Measurements from ENCODE around the gene MON2. TPM values are rescaled to one million over a fixed set of nuclear protein-coding genes. Genes with fewer than 3 reads are reported as not detected.

The MON2 gene
- total and polyA plus RNA-seq, 2 donors from 2014 or later, result 11.6 to 57.9 TPM

- TF ChIP-seq CTCF (IDR thresholded peaks at IDR 0.05; ENCODE audit: borderline replicate concordance, extremely low read depth, insufficient read depth), result no peak
- Histone ChIP-seq H3K36me3 (ENCODE audit: control insufficient read depth in 2 of 3, insufficient read depth in 3 of 3, low read length in 3 of 3) (no peaks in the 10 kb centered on the region), H3K9me3 (ENCODE audit: control insufficient read depth in 2 of 3, insufficient read depth in 1 of 3, low read length in 3 of 3) (no peaks in the 10 kb centered on the region), H3K4me1 (ENCODE audit: control insufficient read depth in 2 of 3, insufficient read depth in 2 of 3, low read depth in 1 of 3, low read length in 3 of 3) (peaks cover 0 to 10% (median 0%) of the 10 kb centered on the region in 3 donors), H3K27ac (ENCODE audit: low read depth in 2 of 2, low read length in 2 of 2) (no peak overlapping the region), H3K9ac (ENCODE audit: low read length in 3 of 3) (no peak overlapping the region), H3K27me3 (ENCODE audit: control insufficient read depth, insufficient read depth, low read length) (no peaks in the 10 kb centered on the region), H3K4me3 (ENCODE audit: low read length in 3 of 3) (no peak overlapping the region)
- DNase-seq, result no peak
- intact Hi-C loops (cut with DNase I), result no loop called here
- FAIRE-seq, result no peak
These were observed 58.6 kb downstream of the MON2 start for GRCh38 chr12:62525271-62525670.

GRCh38 chr12:62530596-62530995 lies 64.0 kb downstream of the MON2 start:
- H3K4me3 ChIP-seq (ENCODE audit: low read length in 3 of 3), result no peak overlapping the region
- H3K36me3 ChIP-seq (ENCODE audit: control insufficient read depth in 2 of 3, insufficient read depth in 3 of 3, low read length in 3 of 3), result peaks cover 2 to 3% (median 3%) of the 10 kb centered on the region in 3 donors
- H3K9me3 ChIP-seq (ENCODE audit: control insufficient read depth in 2 of 3, insufficient read depth in 1 of 3, low read length in 3 of 3), result no peaks in the 10 kb centered on the region
- intact Hi-C loops (cut with DNase I), result no loop called here
- no peak overlapping the region for H3K27ac ChIP-seq (ENCODE audit: low read depth in 2 of 2, low read length in 2 of 2)
- no peaks in the 10 kb centered on the region for H3K27me3 ChIP-seq (ENCODE audit: control insufficient read depth, insufficient read depth, low read length)
- TF ChIP-seq CTCF (IDR thresholded peaks at IDR 0.05; ENCODE audit: borderline replicate concordance, extremely low read depth, insufficient read depth), result no peak
- DNase-seq, result no peak
- H3K9ac ChIP-seq (ENCODE audit: low read length in 3 of 3), result no peak overlapping the region
- FAIRE-seq, result no peak
- H3K4me1 ChIP-seq (ENCODE audit: control insufficient read depth in 2 of 3, insufficient read depth in 2 of 3, low read depth in 1 of 3, low read length in 3 of 3), result peaks cover 0 to 6% (median 0%) of the 10 kb centered on the region in 3 donors

GRCh38 chr12:62532333-62532732 lies 65.7 kb downstream of the MON2 start:
- no peaks in the 10 kb centered on the region for H3K9me3 ChIP-seq (ENCODE audit: control insufficient read depth in 2 of 3, insufficient read depth in 1 of 3, low read length in 3 of 3)
- H3K4me3 ChIP-seq (ENCODE audit: low read length in 3 of 3), result no peak overlapping the region
- no peaks in the 10 kb centered on the region for H3K27me3 ChIP-seq (ENCODE audit: control insufficient read depth, insufficient read depth, low read length)
- no peak overlapping the region for H3K9ac ChIP-seq (ENCODE audit: low read length in 3 of 3)
- no peak overlapping the region for H3K27ac ChIP-seq (ENCODE audit: low read depth in 2 of 2, low read length in 2 of 2)
- H3K36me3 ChIP-seq (ENCODE audit: control insufficient read depth in 2 of 3, insufficient read depth in 3 of 3, low read length in 3 of 3), result peaks cover 2 to 3% (median 3%) of the 10 kb centered on the region in 3 donors
- no peak for TF ChIP-seq CTCF (IDR thresholded peaks at IDR 0.05; ENCODE audit: borderline replicate concordance, extremely low read depth, insufficient read depth)
- intact Hi-C loops (cut with DNase I), result no loop called here
- FAIRE-seq (no peak), DNase-seq (no peak)
- peaks cover 0 to 6% (median 0%) of the 10 kb centered on the region in 3 donors for H3K4me1 ChIP-seq (ENCODE audit: control insufficient read depth in 2 of 3, insufficient read depth in 2 of 3, low read depth in 1 of 3, low read length in 3 of 3)
